ENCODE measurements around the gene DDO.

DNA sequence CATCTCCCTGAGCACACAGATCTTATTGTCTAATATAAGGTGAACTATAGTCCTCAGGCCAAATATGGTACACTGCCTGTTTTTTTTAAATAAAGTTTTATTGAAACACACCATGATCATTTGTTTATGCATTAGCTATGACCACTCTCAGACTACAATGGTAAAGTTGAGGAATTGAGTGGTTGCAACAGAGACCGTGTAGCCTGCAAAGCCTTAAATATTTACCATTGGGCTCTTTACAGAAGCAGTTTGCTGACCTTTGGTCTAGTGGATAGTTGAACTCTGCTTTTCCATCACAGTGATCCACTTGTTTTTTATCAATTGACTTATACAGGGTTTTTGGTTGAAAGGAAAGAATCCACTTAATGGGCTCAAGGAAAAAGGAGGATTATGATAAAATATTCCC lies 29.9 kb downstream of the DDO start:
- TF ChIP-seq, protein P1, sequence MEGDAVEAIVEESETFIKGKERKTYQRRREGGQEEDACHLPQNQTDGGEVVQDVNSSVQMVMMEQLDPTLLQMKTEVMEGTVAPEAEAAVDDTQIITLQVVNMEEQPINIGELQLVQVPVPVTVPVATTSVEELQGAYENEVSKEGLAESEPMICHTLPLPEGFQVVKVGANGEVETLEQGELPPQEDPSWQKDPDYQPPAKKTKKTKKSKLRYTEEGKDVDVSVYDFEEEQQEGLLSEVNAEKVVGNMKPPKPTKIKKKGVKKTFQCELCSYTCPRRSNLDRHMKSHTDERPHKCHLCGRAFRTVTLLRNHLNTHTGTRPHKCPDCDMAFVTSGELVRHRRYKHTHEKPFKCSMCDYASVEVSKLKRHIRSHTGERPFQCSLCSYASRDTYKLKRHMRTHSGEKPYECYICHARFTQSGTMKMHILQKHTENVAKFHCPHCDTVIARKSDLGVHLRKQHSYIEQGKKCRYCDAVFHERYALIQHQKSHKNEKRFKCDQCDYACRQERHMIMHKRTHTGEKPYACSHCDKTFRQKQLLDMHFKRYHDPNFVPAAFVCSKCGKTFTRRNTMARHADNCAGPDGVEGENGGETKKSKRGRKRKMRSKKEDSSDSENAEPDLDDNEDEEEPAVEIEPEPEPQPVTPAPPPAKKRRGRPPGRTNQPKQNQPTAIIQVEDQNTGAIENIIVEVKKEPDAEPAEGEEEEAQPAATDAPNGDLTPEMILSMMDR (IDR thresholded peaks at IDR 0.05) = no peak
- TF ChIP-seq POLR2A (IDR thresholded peaks at IDR 0.05) = no peak
- TF ChIP-seq EP300 (IDR thresholded peaks at IDR 0.05) = no peak
- no peak for TF ChIP-seq POLR2AphosphoS5 (IDR thresholded peaks at IDR 0.05)

Measured in gastroesophageal sphincter (tissue), 3 donors.